Islet precursor cell (in vitro differentiated cells): ENCODE data around the gene LRTM2.

Experiments
- DNase-seq: peaks from one replicate; pipeline ENCODE4 v3.0.0-alpha.2; 2018

Gene LRTM2

DNA sequence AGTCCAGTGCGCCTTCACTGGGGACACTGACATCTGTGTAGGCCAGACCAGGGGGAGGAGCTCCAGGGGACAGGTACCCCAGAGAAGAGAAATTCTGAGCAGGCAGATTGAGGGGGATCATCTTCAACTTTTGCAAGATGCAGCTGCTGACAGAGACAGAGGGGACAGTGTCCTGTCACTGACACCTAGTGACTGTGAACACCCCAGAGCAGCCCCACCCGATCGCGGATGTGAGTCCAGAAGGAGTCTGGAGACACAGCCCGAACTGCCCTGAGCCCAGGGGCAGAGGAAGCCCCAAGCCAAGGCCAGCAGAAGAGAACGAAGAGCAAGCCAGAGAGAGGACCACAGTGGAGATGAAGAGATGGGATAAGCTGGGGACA is 21.7 kb upstream of the LRTM2 start:
- DNase-seq, result no peak

- peak; percentile 56 for DNase-seq
Observed at GRCh38 chr12:1799051-1799881, 21.1 kb upstream of the LRTM2 start.

- no peak for DNase-seq
Observed at GRCh38 chr12:1799882-1800400, 20.4 kb upstream of the LRTM2 start.

- peak; percentile 91 for DNase-seq
Observed at GRCh38 chr12:1800401-1801302, 19.7 kb upstream of the LRTM2 start.

DNA sequence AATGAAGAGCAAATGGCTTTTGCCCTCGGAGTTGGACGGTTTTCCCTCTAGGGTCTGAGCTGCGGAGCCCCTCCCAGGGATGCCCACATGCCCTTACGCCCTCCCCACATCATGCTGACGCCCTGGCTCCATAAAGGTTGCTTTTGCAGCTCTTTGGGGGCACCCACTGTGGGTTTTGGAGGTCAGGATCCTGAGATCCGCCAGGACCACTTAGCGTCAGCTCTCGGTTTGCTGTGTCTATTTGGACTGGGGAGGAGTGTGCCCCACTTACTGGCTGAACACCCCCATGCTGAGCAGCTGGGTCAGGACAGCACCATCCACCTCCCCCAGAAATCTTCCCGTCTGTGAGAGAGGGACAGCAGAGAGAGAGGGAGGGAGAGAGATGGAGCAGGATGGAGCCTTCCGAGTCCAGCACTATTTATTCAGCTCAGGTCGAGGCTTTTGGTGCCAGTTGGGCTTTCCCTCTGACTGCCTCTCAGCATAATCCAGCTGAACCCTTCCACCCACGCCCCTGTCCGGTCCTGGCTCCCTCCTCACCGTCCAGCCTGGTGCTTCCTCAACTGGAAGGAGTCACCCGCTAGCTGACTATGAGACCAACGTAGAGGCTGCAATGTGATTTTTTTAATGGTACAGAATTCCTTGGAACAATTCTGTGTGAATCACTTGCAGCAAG is 18.9 kb upstream of the LRTM2 start:
- DNase-seq, result no peak

GRCh38 chr12:1803736-1804135 is 16.6 kb upstream of the LRTM2 start:
- no peak for DNase-seq

GRCh38 chr12:1804545-1805332 is 15.6 kb upstream of the LRTM2 start:
- DNase-seq, result peak; percentile 94

- no peak for DNase-seq
Observed at GRCh38 chr12:1805441-1806081, 14.8 kb upstream of the LRTM2 start.

DNA sequence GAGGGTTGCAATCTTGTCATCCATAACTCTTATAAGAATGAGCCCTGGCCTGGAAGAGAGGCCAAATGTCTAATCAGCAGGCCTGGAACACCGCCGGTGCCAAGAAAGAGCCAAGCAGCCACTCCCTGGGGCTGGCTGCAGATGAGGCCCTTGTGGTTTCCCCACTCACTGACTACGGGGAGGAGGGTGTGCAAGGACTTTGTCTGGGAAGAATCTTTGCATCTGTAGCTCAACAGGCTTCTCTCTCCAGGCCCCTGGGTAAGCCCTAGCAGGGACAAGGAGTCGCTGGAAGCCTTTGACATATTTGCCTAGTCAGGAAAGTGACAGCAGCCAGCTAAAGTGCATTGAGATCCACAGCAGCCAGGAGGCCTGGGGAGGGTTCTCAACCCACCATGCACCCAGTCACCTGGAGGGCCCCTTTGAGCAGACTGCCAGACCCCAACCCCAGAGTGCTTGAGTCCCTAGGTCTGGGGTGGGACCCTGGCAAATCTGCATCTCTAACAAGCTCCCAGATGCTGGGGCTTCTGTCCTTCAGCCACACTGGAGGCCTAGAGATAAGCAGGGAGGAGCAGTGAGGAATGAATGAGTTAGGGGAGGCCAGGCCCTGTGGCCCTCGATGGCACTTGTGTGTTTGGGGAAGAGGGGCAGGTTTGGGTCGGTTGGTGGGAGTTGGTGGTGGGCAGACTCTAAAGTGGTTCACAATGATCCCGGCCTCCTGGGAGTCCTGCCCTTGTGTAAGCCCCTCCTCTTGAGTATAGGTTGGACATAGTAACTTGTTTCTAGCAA is 13.9 kb upstream of the LRTM2 start:
- DNase-seq, result no peak

GRCh38 chr12:1807087-1807860 is 13.1 kb upstream of the LRTM2 start:
- DNase-seq, result no peak

- no peak for DNase-seq
Observed at GRCh38 chr12:1808036-1808797, 12.1 kb upstream of the LRTM2 start.

GRCh38 chr12:1808798-1809480 is 11.4 kb upstream of the LRTM2 start:
- DNase-seq, result no peak

- no peak for DNase-seq
Observed at GRCh38 chr12:1809591-1810190, 10.7 kb upstream of the LRTM2 start.

- DNase-seq, result no peak
Observed at GRCh38 chr12:1810201-1810930, 10.0 kb upstream of the LRTM2 start.

GRCh38 chr12:1810931-1811280 is 9.5 kb upstream of the LRTM2 start:
- DNase-seq, result no peak

- no peak for DNase-seq
Observed at GRCh38 chr12:1811281-1811947, 9.0 kb upstream of the LRTM2 start.

DNA sequence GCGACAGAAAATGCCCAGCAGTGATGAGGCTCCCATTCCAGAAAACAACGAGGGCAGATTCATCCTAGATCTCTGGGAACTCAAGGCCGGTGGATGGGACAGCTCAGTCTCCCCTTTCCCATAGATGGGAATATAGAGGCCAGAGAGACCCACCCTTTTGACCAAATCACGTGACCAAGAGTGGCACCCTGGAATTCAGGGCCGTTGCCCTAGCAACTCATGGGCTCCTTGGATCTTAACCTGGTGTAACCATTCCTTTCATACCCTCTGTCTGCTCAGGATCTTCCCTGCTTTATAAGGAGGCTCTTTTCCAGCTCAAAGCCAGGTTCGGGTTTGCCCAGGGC is 8.4 kb upstream of the LRTM2 start:
- no peak for DNase-seq
